ENCODE results near the gene SLC9A5.

SLC9A5 gene

DNA sequence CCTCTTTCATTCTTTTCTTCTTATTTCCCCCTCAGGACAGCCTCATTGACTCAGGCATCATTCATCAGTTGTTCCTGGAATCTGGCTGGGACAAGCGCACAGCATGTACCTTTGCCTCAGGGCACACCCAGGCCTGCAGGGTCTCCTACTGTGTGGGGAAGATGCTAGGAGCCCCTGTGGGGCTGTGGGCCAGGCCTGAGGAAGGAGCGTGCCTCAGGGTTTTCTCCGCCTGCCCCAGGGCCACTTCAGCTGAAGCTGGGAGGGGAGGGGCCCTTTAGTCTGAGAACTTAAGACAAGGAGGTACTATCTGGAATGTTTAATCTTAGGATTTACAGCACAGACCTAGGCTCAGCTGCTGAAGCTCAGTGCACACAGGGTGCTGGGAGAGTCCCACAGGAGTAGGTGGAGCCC is 41.9 kb upstream of the SLC9A5 start:
- POLR2A ChIA-PET: interaction anchor here (0.5 to 1.1 kb wide), 2 partner anchors 13 to 317 kb away, joined by 3 read pairs; no protein-coding TSS in a partner anchor
- CTCF ChIA-PET: interaction anchor here (1.6 to 10.5 kb wide), 2 partner anchors 10 to 12 kb away, joined by 3 to 83 read pairs; partner anchors contain the start of genes E2F4 and ELMO3
- no peak for DNase-seq (ENCODE audit: low read depth, low spot score)
- TF ChIP-seq, protein P1, sequence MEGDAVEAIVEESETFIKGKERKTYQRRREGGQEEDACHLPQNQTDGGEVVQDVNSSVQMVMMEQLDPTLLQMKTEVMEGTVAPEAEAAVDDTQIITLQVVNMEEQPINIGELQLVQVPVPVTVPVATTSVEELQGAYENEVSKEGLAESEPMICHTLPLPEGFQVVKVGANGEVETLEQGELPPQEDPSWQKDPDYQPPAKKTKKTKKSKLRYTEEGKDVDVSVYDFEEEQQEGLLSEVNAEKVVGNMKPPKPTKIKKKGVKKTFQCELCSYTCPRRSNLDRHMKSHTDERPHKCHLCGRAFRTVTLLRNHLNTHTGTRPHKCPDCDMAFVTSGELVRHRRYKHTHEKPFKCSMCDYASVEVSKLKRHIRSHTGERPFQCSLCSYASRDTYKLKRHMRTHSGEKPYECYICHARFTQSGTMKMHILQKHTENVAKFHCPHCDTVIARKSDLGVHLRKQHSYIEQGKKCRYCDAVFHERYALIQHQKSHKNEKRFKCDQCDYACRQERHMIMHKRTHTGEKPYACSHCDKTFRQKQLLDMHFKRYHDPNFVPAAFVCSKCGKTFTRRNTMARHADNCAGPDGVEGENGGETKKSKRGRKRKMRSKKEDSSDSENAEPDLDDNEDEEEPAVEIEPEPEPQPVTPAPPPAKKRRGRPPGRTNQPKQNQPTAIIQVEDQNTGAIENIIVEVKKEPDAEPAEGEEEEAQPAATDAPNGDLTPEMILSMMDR (IDR thresholded peaks at IDR 0.05; ENCODE audit: insufficient read depth, low read length, missing control alignments): no peak
- no peak overlapping the region for H3K4me3 ChIP-seq (ENCODE audit: low read depth, low read length)

DNA sequence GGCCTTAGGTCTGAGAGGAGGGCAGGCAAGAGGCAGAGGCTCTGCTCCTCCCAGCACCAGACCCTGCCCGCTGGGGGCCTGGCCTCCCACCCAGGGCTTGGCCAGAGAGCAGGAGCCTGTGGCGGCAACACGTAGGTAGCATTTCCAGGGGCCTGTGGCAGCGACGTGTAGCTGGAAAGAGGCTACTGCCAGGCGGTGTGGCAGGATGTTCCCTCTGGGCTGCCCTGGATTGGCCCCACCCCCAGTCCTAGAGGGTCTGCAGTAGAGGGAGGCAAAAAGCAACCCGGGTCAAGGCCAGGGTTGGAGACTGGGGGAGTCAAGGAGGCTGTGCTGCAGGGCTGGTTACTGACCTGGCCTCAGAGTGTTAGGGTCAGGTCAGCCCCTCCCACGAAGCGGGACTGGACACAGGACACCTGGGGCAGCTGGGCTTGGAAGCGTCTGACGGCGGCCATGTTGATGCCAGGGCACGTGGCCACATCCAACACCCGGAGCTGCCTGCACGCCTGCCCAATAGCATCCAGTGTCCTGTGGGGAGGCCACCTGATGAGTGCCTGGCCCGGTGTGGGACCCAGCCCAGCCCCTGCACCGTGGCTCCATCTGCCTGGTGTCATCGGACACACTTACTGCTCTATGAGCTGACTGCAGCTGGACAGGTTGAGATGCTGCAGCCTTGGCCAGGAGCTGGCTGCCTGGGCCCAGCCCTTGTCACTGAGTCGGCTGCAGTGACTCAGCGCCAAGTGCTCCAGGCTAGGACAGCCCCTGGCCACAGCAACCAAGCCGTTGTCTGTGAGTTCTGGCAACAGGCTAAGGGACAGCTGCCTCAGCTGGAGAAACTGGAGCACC is 41.3 kb upstream of the SLC9A5 start:
- H3K4me3 ChIP-seq (ENCODE audit: low read depth, low read length): no peak overlapping the region
- ChIA-PET CTCF (interaction anchor here (1.0 to 10.5 kb wide), 5 partner anchors 11 to 132 kb away, joined by 3 to 83 read pairs (median 4); partner anchors contain the start of genes E2F4 and ELMO3), POLR2A (interaction anchor here (0.6 to 2.2 kb wide), 5 partner anchors 8 to 19 kb away, joined by 3 to 9 read pairs (median 4); partner anchors contain the start of gene TMEM208)
- TF ChIP-seq, protein P1 (IDR thresholded peaks at IDR 0.05; ENCODE audit: insufficient read depth, low read length, missing control alignments): no peak
- DNase-seq (ENCODE audit: low read depth, low spot score): no peak

DNA sequence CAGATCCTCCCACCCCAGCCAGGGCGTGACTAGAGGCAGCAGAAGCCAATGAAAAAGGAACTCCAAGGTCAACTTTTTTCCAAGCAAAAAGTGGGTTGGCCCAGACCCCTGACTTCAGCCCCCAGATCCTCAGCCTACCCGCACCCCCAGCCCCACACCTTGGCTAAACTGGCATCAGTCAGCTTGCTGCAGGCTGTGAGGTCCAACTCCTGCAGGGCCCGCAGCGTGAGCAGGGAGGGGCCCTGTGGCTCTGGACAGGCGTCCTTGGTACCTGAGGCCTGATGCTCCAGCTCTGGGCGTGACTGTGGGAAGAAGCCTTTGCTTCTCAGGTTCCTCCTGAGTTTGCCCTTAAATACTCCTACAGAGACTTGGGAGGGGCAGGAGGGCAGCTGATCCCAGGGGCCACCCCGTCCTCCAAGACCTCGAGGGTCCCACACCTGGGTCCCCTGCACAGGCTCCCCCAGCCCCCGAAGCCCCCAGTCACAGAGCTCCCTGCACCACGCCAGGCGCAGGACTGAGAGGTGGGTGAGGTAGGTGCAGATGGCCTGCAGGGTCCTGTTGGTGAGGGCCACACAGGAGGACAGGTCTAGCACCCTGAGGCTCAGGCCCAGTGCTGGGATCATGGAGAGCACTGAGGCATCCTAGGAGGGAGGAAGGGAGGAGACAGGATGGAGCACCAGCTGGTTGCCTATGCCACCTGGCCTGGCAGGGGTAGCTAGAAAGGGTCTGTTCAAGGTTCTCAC is 40.5 kb upstream of the SLC9A5 start:
- TF ChIP-seq, protein P1 (IDR thresholded peaks at IDR 0.05; ENCODE audit: insufficient read depth, low read length, missing control alignments): no peak
- DNase-seq (ENCODE audit: low read depth, low spot score): no peak
- POLR2A ChIA-PET: interaction anchor here (0.6 to 2.2 kb wide), 8 partner anchors 9 to 100 kb away, joined by 3 to 9 read pairs (median 4); partner anchors contain the start of gene TMEM208
- H3K4me3 ChIP-seq (ENCODE audit: low read depth, low read length): no peak overlapping the region
- CTCF ChIA-PET: interaction anchor here (1.0 to 10.5 kb wide), 6 partner anchors 10 to 131 kb away, joined by 3 to 83 read pairs (median 4); partner anchors contain the start of genes E2F4 and ELMO3

DNA sequence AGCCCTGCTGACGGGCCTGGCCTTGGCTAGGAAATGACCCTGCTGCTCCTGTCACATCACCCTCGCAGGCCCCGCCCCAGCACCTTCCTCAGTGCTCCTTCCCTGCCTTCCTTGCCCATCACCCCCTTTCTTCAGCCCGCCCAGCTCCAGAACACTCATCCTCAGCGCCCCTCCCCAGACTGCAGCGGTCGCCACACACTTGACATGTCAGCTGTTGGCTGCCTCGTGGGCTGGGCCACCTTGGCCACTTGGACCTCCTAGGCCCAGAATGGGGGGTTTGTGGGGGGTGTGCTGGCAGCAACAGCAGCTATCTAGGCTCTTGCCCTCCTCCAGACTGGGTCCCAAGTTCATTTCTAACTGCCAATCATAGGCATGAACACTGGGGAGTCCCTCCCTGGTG is 39.2 kb upstream of the SLC9A5 start:
- ChIA-PET POLR2A (interaction anchor here (1.1 to 2.2 kb wide), 2 partner anchors 17 to 39 kb away, joined by 5 to 9 read pairs; partner anchors contain the start of gene TMEM208), CTCF (interaction anchor here (1.2 to 10.5 kb wide), 2 partner anchors 11 to 13 kb away, joined by 3 to 83 read pairs; partner anchors contain the start of genes E2F4 and ELMO3)
- no peak overlapping the region for H3K4me3 ChIP-seq (ENCODE audit: low read depth, low read length)
- DNase-seq (ENCODE audit: low read depth, low spot score): no peak
- TF ChIP-seq, protein P1 (IDR thresholded peaks at IDR 0.05; ENCODE audit: insufficient read depth, low read length, missing control alignments): no peak

DNA sequence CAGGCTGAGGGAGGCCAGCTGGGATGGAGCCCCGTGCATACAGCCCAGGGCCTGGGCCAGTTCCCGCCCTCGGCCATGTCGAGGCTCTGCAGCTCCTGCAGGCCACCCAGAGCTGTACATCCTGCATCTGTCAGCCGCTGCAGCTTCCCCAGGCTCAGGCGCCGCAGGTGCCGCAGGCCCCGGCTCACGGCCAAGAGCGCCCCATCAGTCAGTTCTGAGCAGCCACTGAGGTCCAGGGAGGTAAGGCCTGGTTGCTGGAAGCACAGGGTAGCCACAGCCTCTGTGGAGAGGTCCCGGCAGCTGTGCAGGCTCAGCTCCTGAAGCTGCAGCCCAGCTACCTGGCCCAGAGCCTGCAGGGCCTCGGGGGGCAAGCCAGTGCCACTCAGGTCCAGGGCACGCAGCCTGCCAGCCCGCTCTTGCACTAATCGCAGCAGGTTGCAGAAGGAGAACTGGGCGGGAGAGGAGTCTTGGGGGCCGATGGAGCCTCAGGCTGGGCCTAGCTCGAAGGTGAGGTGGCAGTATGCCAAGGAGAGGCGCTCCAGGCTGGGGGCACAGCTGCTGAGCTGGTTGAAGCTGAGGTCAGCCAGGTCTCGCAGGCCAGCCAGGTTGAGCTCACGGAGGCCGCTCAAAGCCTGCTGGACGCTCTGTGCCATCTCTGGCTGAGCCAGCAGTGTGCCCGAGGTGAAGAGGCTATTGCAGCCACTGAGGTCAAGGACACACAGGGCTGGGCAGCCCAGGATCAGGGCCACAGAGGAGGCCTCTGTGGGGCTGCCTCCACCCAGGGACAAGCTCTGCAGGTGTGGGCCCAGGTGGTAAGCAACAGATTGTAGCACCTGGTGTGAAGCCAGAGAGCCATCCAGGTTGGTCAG is 38.5 kb upstream of the SLC9A5 start:
- ChIA-PET CTCF (interaction anchor here (10.5 kb wide), 1 partner anchor 14 kb away, joined by 83 read pairs; the partner anchor contains the start of genes E2F4 and ELMO3), POLR2A (interaction anchor here (0.6 kb wide), 1 partner anchor 13 kb away, joined by 3 read pairs; no protein-coding TSS in a partner anchor)
- no peak for DNase-seq (ENCODE audit: low read depth, low spot score)
- no peak overlapping the region for H3K4me3 ChIP-seq (ENCODE audit: low read depth, low read length)
- TF ChIP-seq, protein P1 (IDR thresholded peaks at IDR 0.05; ENCODE audit: insufficient read depth, low read length, missing control alignments): no peak

All from AG04449 (cell line).